Inflammatory macrophage treated with lipopolysaccharide for 4 hours (primary cell): ENCODE measurements around the gene AMACR.

Source experiments
- DNase-seq: peaks from one replicate; pipeline ENCODE4 v3.0.0-alpha.2; 2020

Gene AMACR

GRCh38 chr5:34007621-34008600 is at the start of gene AMACR:
Gene AMACR (minus strand): TSS chr5:34008050. CDS start chr5:34008019, 31 bp downstream.
- DNase-seq: peak; percentile 92

- no peak for DNase-seq
These were observed 49.7 kb upstream of the AMACR start for GRCh38 chr5:34057569-34057968.

GRCh38 chr5:34057118-34057517 is 49.3 kb upstream of the AMACR start:
- no peak for DNase-seq

GRCh38 chr5:34055667-34056066 is 47.8 kb upstream of the AMACR start:
- DNase-seq: no peak

GRCh38 chr5:34054400-34054729 is 46.5 kb upstream of the AMACR start:
- no peak for DNase-seq

GRCh38 chr5:34053571-34054399 is 45.9 kb upstream of the AMACR start:
- no peak for DNase-seq

GRCh38 chr5:34053133-34053532 is 45.3 kb upstream of the AMACR start:
- no peak for DNase-seq

GRCh38 chr5:34051374-34051980 is 43.6 kb upstream of the AMACR start:
- no peak for DNase-seq

GRCh38 chr5:34047774-34048572 is 40.1 kb upstream of the AMACR start:
- DNase-seq: peak; percentile 51

GRCh38 chr5:34047143-34047542 is 39.3 kb upstream of the AMACR start:
- no peak for DNase-seq

GRCh38 chr5:34045996-34046395 is 38.1 kb upstream of the AMACR start:
- DNase-seq: no peak

GRCh38 chr5:34045023-34045422 is 37.2 kb upstream of the AMACR start:
- no peak for DNase-seq

GRCh38 chr5:34043099-34043876 is 35.4 kb upstream of the AMACR start, which contains the start of gene C1QTNF3:
Gene C1QTNF3 (minus strand): TSS chr5:34043213. CDS start chr5:34043125, 88 bp downstream.
- no peak for DNase-seq

- DNase-seq: peak; percentile 24
These were observed 34.5 kb upstream of the AMACR start for GRCh38 chr5:34042321-34042720.

- no peak for DNase-seq
These were observed 33.6 kb upstream of the AMACR start for GRCh38 chr5:34041247-34041972.

GRCh38 chr5:34040472-34040871 is 32.6 kb upstream of the AMACR start:
- DNase-seq: no peak

GRCh38 chr5:34039398-34040157 is 31.7 kb upstream of the AMACR start:
- DNase-seq: no peak

GRCh38 chr5:34038838-34039237 is 31.0 kb upstream of the AMACR start:
- no peak for DNase-seq

GRCh38 chr5:34038390-34038789 is 30.5 kb upstream of the AMACR start:
- DNase-seq: no peak

GRCh38 chr5:34037726-34038125 is 29.9 kb upstream of the AMACR start:
- no peak for DNase-seq
